Stomach (tissue), 9 donors: ENCODE results near the gene SH3RF3. TPM values are rescaled to one million over a fixed set of nuclear protein-coding genes. Genes with fewer than 3 reads are reported as not detected.

Experiments
- DNase-seq, 2 donors: peaks; one replicate each; pipeline versions ENCODE4 v3.0.0 to v3.0.0-alpha.2; 2013 to 2019
- H3K27ac ChIP-seq, 5 donors: fragments of 200-600 bp in 4 of 5; sonication (generic) in 4 of 5; one replicate each; pipeline ENCODE4 v1.5.1; 2013 to 2019; ENCODE audit warnings: mild to moderate bottlenecking in 1 of 5, moderate library complexity in 1 of 5
- H3K27me3 ChIP-seq, 3 donors: fragments of 200-600 bp; sonication (generic); one replicate each; pipeline ENCODE4 v1.5.1; 2017 to 2019; ENCODE audit warnings: mixed run types in 1 of 3
- H3K36me3 ChIP-seq, 4 donors: fragments of 200-600 bp; sonication (generic); 1 replicate in 3 of 4; 2 replicates in 1 of 4; pipeline ENCODE4 v1.5.1; 2016 to 2019
- H3K4me1 ChIP-seq, 4 donors: fragments of 200-600 bp; sonication (generic); one replicate each; pipeline ENCODE4 v1.5.1; 2016 to 2019
- H3K4me3 ChIP-seq, 4 donors: fragments of 200-600 bp; sonication (generic) in 3 of 4; one replicate each; pipeline ENCODE4 v1.5.1; 2016 to 2019; ENCODE audit warnings: mild to moderate bottlenecking in 1 of 4
- H3K9me3 ChIP-seq, 4 donors: fragments of 200-600 bp; sonication (generic); one replicate each; pipeline ENCODE4 v1.5.1; 2016 to 2019
- CTCF ChIP-seq, 7 experiments: fragments of 450-650 bp in 4 of 7; fragments of 200-600 bp in 3 of 7; sonication (generic) in 3 of 7; IDR thresholded peaks; one replicate each; pipeline ENCODE4 v1.5.1; 2016 to 2019; ENCODE audit warnings: antibody characterized with exemption in 7 of 7, control low read depth in 2 of 7, mild to moderate bottlenecking in 1 of 7
- EP300 ChIP-seq: sonication (generic); formaldehyde crosslinking; IDR thresholded peaks from one replicate; pipeline ENCODE4 v1.6.1; 2017; ENCODE audit warnings: antibody characterized with exemption
- POLR2A ChIP-seq, 4 donors: fragments of 450-650 bp; IDR thresholded peaks; one replicate each; pipeline ENCODE4 v1.6.1; 2016; ENCODE audit warnings: antibody characterized with exemption in 4 of 4, control low read depth in 2 of 4, mild to moderate bottlenecking in 1 of 4, moderate library complexity in 1 of 4
- POLR2AphosphoS5 ChIP-seq, 3 donors: sonication (generic); formaldehyde crosslinking; IDR thresholded peaks; one replicate each; pipeline ENCODE4 v1.6.1; 2016; ENCODE audit warnings: antibody characterized with exemption in 3 of 3
- WGBS, 5 donors: extraction: QIAGEN DNeasy Blood & Tissue Kit in 3 of 5; methylation state at CpG; one replicate each; pipeline versions ENCODE4 v1.1.5 to v1.1.7; 2013 to 2018; 5-methylcytosine and 5-hydroxymethylcytosine counted together
- intact Hi-C: fragments of 100-400 bp; cut with DNase I; formaldehyde crosslinking; loops from one replicate; pipeline ENCODE4 v1.15.1; 2023; ENCODE audit warnings: low total_unique reads
- polyA plus RNA-seq, 3 donors: library from polyadenylated mRNA; stranded (reverse); fragments of 200-250 nt; gene quantifications; one replicate each; pipeline ENCODE4 v1.2.3, GENCODE V29; 2013
- total RNA-seq, 5 donors: library from RNA; depleted of rRNA; stranded (reverse); fragments of >200 nt; gene quantifications; one replicate each; pipeline versions ENCODE4 v1.1.0 to v1.2.3, GENCODE V29; 2014 to 2016
- donor health status: healthy with polysubstance abuse.
- donor health status: Bipolar disorder and iron deficiency.
- donor health status: healthy.

SH3RF3 gene
- total and polyA plus RNA-seq, 8 donors = 0.87 to 11.1 (median 4.4) TPM

GRCh38 chr2:109298851-109299250, 169.8 kb downstream of the SH3RF3 start:
- no peak overlapping the region for H3K27ac ChIP-seq
- intact Hi-C loops = no loop called here
- H3K4me1 ChIP-seq = peaks cover 0 to 12% (median 0%) of the 10 kb centered on the region in 4 donors
- TF ChIP-seq POLR2A (IDR thresholded peaks at IDR 0.05) (no peak), EP300 (no peak), CTCF (IDR thresholded peaks at IDR 0.05) (no peak), POLR2AphosphoS5 (IDR thresholded peaks at IDR 0.05) (no peak)
- 84 to 90% (median 89%) methylated on average over 6 of the region's 6 CpGs for WGBS, 5 donors
- no peaks in the 10 kb centered on the region for H3K27me3 ChIP-seq
- H3K4me3 ChIP-seq = no peak overlapping the region
- DNase-seq = no peak
- H3K36me3 ChIP-seq = no peaks in the 10 kb centered on the region
- peaks cover 0 to 3% (median 0%) of the 10 kb centered on the region in 4 donors for H3K9me3 ChIP-seq

GRCh38 chr2:109299536-109299935, 170.5 kb downstream of the SH3RF3 start:
- no peak for DNase-seq
- Histone ChIP-seq H3K27ac (no peak overlapping the region), H3K36me3 (no peaks in the 10 kb centered on the region), H3K4me3 (no peak overlapping the region), H3K9me3 (no peaks in the 10 kb centered on the region), H3K4me1 (peaks cover 0 to 12% (median 0%) of the 10 kb centered on the region in 4 donors), H3K27me3 (no peaks in the 10 kb centered on the region)
- intact Hi-C loops = no loop called here
- no peak for TF ChIP-seq POLR2AphosphoS5 (IDR thresholded peaks at IDR 0.05)
- no peak for TF ChIP-seq CTCF (IDR thresholded peaks at IDR 0.05)
- no peak for TF ChIP-seq POLR2A (IDR thresholded peaks at IDR 0.05)
- TF ChIP-seq EP300 = no peak
- WGBS, 5 donors = 42 to 57% (median 45%) methylated on average over 5 of the region's 5 CpGs

GRCh38 chr2:109300582-109300981, 171.6 kb downstream of the SH3RF3 start:
- DNase-seq = no peak
- H3K27ac ChIP-seq = no peak overlapping the region

GRCh38 chr2:109301746-109302145, 172.7 kb downstream of the SH3RF3 start:
- no peaks in the 10 kb centered on the region for H3K9me3 ChIP-seq
- WGBS, 5 donors = 88 to 93% (median 91%) methylated on average over 6 of the region's 6 CpGs
- H3K36me3 ChIP-seq = no peaks in the 10 kb centered on the region
- H3K27ac ChIP-seq = no peak overlapping the region
- no peak overlapping the region for H3K4me3 ChIP-seq
- H3K4me1 ChIP-seq = peaks cover 0 to 12% (median 0%) of the 10 kb centered on the region in 4 donors
- TF ChIP-seq POLR2A (IDR thresholded peaks at IDR 0.05) = no peak
- no peak for TF ChIP-seq CTCF (IDR thresholded peaks at IDR 0.05)
- no peak for TF ChIP-seq POLR2AphosphoS5 (IDR thresholded peaks at IDR 0.05)
- no peak for TF ChIP-seq EP300
- intact Hi-C loops = no loop called here
- no peaks in the 10 kb centered on the region for H3K27me3 ChIP-seq
- DNase-seq = no peak

More at GRCh38 chr2:109300582-109300981, 171.6 kb downstream of the SH3RF3 start:
- no peak for TF ChIP-seq POLR2AphosphoS5 (IDR thresholded peaks at IDR 0.05)
- no peak for TF ChIP-seq CTCF (IDR thresholded peaks at IDR 0.05)
- TF ChIP-seq POLR2A (IDR thresholded peaks at IDR 0.05) = no peak
- no peak for TF ChIP-seq EP300
- Histone ChIP-seq H3K4me1 (peaks cover 0 to 12% (median 0%) of the 10 kb centered on the region in 4 donors), H3K36me3 (no peaks in the 10 kb centered on the region), H3K27me3 (no peaks in the 10 kb centered on the region), H3K4me3 (no peak overlapping the region), H3K9me3 (no peaks in the 10 kb centered on the region)
- intact Hi-C loops = no loop called here
- WGBS, 5 donors = 67 to 82% (median 72%) methylated on average over 3 of the region's 3 CpGs
